DMS 273 (cell line): Measurements from ENCODE around the gene TRIM24.
"Not testable (repeated sequence)": the region's sequence is repeated elsewhere in the genome, so short reads cannot be mapped to it uniquely, and the experiment has no call there.

Experiments
- DNase-seq: peaks from one replicate; lab custom pipeline; 2025; ENCODE audit not compliant: unreplicated experiment; lab: John Stamatoyannopoulos, UW

TRIM24 gene

DNA sequence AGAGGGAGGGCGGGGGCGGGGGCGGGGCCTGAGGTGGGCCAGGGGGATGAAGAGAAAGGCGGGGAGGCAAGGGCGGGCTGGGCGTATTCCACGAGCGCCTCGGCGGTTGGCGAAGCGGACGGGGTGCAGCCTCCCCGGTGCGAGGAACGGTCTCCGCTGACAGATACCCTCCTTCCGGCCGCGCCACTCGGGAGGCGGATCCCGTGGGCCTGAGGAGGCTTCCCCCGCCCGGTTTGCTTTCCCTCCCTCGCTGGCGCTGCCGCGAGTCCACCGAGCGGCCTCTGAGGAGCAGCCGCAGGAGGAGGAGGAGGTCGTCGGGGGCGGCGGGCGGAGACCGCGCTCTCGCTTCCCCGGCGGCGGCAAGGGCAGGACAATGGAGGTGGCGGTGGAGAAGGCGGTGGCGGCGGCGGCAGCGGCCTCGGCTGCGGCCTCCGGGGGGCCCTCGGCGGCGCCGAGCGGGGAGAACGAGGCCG is at the start of gene TRIM24:
TRIM24 (plus strand) TSS at position 84 of the 473 bp plus-strand sequence; CDS start at position 374, 290 bp downstream.
- no peak for DNase-seq

DNA sequence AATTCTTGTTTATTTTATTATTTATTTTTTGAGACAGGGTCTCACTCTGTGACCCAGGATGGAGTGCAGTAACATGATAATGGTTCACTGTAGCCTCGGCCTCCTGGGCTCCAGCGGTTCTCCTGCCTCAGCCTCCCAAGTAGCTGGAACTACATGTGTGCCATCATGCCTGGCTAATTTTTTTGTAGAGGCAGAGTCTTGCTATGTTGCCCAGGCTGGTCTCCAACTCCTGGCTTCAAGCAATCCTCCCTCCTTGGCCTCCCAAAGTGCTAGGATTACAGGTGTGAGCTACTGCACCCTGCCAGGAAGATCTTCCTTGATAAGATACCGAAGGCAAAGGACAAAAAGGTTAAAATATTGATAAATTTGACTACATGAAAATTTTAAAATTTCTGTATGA is 48.0 kb upstream of the TRIM24 start:
- not testable (repeated sequence) for DNase-seq

DNA sequence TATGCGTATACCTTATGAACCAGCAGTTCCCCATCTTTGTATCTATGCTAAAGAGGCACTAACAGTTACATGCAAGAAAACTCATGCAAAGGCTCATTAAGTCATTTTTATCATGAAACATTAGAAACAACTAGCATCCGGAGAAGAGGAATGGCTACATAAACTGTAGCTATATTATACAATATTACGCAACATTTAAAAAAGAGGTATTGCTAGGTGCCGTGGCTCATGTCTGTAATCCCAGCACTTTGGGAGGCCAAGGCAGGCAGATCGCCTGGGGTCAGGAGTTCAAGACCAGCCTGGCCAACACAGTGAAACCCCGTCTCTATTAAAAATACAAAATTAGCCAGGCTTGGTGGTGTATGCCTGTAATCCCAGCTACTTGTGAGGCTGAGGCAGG is 47.1 kb upstream of the TRIM24 start:
- not testable (repeated sequence) for DNase-seq

DNA sequence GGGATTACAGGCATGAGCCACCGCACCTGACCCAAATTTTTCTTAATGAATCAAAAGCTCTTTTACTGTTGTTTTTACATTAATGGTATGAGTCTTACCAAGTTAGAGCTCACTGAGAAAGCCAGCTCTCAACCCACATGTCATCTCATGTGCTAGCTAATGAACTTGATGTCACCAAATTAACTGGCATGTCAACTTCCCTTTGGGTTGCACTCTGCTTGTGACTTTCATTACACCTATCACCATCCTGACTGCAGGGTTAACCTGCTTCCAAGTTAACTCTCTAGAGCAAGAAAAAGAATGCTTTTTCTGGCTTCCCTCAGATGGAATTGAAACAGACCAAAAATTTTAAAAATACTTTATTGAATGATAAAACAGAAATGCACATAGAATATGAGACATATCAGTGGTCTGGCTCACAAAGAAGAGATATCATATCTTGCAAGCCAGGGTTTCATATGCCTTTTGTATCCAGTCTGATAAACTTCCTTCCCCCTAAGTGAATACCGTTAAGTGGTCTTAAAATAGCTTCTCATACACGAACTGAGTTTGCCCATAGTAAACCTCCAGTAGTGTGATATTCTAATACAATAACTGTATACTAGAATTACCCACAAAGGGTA is 42.9 kb upstream of the TRIM24 start:
- no peak for DNase-seq

DNA sequence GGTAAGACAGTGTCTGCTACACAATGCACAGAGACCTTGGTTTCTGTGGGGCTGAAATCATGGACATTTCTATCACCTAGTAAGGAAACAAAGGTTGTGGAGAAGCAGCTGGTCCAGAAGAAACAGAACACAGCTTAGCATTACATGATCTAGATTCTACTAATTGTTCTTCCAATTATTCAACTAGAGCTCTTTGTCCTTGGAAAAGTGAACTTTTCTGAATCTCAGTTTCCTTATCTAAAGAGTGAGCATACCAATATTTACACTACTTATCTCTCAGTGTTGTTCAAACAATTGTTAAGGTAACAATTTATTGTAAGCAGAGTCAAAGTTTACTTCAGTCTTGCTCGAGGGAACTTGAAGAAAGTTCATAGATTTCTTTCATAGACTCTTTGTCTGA is 42.3 kb upstream of the TRIM24 start:
- no peak for DNase-seq

DNA sequence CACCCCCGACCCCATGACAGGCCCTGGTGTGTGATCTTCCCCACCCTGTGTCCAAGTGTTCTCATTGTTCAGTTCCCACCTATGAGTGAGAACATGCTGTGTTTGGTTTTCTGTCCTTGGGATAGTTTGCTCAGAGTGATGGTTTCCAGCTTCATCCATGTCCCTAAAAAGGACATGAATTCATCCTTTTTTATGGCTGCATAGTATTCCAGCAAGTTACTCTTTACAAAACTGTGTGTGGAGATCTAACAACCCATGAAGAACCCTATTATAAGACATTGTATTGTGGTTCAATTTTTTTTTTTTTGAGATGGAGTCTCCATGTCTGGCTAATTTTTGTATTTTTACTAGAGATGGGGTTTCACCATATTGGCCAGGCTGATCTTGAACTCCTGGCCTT is 41.7 kb upstream of the TRIM24 start:
- DNase-seq: not testable (repeated sequence)

DNA sequence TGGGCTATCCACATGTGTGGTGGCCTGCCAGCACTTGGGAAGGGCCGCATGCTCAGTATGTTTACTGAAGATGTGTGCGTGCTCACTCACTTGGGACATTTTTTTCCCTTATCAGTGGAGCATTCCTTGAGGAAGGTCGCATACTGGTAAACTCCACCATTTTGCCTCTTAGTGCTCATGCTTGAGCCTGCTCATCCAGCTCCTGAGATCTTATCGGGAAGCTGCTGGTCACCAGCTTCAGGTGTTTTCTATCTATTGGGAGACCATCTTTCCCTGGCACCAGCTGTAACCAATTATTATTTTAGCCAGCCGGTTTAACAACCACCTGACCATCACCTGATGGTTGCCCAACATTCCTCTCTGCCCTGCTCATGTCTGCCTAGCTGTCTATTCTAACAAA is 35.0 kb upstream of the TRIM24 start:
- no peak for DNase-seq

DNA sequence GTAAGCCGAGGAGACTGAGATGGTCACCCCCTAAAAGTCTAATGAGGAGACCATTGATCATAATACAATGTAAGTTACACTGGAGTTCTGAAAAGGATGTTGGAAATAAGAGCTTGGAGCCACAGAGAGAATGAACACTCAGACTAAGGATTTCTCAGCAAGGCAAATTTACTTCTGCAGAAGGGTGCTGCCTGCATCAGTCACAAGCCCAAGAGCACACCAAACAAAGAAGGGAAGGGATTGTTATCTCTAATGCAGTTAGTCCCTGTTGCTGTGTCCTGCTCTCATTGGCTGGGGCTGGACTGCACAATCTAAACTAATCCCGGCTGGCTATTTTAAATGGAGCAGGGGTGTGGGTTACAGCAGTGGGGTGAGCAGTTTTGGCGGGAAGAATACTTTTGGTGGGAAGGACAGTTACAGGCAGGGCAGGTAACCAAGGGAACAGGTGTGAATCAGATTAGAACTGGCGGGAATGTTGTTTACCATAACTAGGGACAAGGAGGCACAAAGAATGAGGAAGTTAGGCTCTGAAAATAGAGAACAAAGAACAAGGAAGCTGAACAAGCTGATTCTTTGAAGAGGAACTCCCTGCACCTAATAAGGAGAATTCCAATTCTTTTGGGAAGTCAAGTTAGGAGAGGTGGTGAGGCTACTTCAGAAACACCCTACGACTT is 30.3 kb upstream of the TRIM24 start:
- DNase-seq: no peak

DNA sequence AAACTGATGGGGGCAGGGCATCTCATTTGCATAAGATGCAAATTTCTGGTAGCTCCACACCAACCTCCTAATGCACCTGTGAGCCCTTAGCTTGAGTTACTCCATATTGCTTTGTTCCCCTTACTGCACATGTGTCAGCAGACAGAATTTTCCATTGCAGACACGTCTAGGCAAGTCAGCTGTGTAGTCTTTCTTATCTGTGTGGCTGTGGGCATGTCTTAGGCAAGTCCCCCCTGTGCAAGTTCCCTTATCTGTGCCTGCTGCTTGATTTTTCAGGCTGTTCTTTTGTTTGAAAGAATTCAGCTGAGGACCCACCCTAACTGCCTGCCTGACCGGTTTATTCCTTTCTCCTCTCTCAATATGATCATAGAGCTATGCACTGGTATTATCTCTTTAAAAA is 28.5 kb upstream of the TRIM24 start:
- no peak for DNase-seq

DNA sequence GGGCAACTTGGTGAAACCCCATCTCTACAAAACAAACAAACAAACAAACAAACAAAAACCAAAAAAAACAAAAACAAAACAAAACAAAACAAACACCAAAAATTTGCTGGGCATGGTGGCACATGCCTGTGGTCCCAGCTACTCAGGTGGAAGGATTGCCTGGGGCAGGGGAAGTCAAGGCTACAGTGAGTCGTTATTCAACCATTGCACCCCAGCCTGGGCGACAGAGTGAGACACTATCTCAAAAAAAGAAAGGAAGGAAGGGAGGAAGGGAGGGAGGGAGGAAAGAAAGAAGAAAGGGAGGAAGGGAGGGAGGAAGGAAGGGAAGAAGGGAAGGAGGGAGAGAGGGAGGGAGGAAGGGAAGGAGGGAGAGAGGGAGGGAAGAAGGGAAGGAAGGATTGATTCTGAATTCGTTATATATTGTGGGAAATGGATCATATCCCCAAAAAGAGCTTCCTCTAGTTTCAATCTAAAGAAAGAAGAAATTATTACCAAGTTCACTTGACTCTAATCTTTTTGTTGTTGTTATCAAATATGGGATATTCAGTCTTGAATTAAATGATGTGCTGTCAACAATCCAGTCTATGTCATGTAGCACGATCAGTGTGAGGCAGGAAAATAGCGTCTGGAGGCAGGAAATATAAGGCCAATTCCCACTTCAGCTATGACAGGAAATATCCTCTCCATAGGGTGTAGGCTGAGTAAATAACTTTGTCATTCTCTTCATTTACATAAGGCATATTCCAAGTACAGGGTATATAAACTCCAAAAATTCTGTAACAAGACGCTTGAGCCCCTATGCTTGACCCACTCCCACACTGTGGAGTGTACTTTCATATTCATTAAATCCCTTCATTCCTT is 26.2 kb upstream of the TRIM24 start:
- no peak for DNase-seq

DNA sequence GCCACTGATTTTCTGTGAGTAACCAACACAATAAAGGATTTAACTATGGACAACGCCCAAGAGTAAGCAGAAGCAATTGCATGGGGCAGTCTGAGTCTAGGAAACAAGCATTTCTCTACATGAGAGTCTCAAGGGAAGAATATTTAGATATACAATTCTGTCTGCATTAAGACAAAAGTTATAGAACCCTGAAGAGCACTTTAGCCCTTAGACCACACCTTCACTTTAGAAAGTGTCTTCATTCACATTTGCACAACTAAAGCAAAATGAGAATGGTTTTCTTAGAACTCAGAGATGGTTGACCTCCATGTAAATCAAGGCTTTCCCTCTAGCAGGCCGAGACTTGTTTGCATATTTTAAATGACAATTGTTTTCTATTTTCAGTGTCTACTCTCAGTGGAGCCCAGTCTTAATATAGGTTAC is 25.5 kb upstream of the TRIM24 start:
- DNase-seq: no peak

DNA sequence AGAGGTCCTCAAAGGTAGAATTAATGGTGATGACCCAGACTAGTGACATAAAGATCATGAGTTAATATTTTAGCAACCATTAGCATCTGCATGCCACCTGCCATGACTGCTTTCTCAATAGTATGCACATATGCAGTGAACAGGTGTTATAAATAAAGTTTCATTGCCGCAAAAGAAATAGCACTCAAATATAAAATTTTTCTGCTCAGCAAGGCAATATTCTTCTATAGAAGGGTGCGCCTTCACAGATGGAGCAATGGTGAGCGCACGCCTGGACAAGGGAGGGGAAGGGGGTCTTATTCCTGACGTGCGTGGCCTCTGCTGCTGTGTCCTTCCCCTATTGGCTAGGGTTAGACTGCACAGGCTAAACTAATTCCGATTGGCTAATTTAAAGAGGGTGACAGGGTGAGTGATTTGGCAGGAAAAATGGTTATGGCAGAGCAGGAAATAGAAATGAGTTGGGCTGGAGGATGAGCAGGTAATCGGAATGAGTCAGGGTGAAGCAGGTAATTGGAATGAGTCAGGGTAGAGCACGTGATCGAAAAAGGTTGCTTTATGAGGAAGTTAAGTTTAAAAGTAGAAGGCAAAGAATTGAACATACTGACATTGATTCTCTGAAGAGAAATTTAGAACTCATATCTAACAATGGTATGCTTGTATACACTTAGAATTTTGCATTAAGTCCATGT is 24.7 kb upstream of the TRIM24 start:
- no peak for DNase-seq

DNA sequence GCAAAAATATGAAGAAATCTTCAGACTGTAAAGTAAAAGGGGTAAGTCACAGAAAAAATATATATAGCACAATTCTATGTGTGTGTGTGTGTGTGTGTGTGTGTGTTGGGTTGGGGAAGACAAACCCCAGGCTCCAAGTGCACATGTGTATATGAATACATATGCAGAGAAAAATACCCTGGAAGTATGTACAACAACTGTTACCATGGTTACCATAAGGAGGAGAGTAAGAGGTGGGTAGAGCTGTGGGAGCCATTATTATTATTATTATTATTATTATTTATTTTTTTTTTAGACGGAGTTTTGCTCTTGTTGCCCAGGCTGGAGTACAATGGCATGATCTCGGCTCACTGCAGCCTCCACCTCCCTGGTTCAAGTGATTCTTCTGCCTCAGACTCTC is 23.7 kb upstream of the TRIM24 start:
- DNase-seq: no peak

DNA sequence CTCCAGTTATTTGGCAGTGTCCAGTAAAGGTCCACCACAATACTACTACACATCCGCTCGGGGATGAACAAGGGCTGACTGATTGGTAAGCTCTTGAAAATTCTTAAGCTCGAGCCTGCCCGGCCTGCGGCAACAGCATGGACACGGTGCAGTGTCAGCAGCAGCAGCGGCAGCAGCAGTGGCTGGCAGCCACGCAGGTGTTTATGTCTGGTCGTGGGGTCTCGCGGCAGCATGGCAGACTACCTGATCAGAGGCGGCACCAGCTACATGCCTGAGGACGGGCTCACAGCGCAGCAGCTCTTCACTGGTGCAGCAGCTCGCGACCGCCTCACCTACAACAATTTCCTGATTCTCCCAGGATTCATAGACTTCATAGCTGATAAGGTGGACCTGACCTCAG is 19.6 kb upstream of the TRIM24 start:
- no peak for DNase-seq

DNA sequence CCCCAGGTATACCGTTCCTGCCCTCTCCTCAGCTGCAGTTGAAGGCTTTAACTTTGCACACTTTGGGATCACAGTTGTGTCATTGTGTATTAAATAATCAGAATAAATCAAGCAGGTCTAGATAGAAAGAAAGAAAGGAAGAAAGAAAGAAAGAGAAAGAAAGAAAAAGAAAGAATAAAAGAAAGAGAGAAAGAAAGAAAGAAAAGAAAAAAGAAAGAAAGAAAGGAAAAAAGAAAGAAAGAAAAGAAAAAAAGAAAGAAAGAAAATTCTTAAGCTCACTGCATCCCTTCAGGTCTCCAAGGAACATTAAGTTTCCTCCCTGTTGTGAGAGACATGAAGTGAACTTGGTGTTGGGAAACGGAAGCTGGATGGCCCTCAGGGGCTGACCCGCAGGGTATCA is 17.2 kb upstream of the TRIM24 start:
- no peak for DNase-seq

DNA sequence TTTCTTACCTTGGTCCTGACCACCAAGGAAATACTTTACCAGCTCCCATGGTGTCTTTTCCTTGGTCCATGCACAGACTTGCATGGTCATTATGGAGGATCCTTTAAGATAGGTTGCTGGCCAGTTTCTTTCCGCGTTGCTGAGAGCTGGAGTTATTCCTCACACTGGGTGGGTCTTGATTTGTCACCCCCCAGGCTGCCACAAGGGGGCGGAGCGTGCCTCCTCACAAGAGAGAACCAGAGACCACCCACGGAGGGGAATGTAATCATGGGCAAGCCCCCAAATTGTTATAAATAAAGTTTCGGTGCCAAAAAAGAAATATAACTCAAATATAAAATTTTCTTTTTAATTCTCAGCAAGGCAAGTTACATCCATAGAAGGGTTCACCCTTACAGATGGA is 10.5 kb upstream of the TRIM24 start:
- peak; percentile 61 for DNase-seq

DNA sequence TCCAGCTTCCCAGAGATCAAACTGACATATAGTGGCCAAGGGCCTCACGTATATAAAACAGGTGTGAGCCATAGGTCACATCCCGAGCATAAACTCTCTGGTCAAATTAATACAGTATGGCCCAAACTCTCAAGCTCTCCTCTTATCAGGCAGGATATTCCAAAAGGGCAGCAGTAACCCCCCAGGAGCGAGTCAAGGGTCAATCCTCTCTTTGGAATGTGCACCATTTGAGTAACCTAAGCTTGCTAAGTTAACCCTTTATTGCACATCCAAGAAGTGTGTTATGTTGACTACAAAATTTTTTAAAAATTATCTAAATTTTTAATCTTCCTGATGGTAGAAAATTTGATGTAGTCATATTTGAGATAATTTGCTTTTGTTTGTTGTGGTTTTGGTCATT is 4.5 kb upstream of the TRIM24 start:
- no peak for DNase-seq

DNA sequence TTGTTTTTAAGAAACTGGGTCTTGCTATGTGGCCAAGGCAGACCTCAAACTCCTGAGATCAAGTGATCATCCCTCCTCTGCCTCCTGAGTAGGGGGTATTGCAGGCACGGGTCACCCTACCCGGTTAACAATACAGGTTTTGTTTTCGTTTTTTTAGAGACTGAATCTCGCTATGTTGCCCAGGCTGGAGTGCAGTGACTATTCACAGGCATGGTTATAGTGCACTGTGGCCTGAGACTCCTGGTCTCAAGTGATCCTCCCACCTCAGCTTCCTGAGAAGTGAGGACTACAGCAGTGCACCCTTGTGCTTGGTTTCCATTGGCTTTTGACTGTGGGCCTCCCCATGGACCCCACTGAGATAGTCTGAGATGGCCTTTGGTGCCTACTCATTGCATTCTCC is 3.8 kb upstream of the TRIM24 start:
- no peak for DNase-seq

DNA sequence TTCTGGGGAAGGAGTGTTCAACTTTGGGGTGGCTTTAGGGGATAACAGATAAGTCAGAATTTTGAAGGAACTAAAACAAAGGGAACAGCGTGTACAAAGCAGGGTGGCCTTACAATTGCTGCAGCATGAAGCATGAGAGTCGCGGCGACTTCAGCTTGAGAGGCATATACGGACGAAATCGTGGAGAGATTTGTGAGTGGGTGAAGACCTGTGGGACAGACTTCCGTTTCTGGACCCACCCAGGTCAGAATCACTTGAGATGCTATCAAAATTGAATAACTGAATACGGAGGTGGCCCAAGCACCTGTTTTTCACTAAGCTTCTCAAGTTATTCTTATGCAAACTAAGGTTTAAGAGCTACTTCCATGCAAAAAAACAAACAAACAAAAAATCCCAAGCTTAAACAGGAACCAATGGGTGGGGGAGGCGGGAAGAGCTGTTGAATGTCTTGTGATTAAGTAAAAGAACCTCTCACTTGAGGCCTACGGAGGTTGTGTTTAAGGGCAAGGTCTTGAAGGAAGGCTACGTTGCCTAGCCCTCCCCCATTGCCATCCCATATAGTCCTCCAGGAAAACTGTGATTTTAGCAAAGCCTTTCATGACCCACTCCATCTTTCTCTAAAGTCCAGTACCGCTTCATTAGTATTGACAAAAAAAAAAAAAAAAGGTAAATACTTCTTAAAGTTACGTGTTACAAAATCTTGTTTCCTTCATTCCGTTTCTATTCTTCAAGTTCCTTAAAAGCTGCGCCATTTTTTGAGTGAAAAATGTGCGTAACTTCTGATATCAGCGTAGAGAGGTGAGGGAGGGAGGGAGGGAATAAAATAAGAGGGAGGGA is 1.3 kb upstream of the TRIM24 start:
- no peak for DNase-seq

DNA sequence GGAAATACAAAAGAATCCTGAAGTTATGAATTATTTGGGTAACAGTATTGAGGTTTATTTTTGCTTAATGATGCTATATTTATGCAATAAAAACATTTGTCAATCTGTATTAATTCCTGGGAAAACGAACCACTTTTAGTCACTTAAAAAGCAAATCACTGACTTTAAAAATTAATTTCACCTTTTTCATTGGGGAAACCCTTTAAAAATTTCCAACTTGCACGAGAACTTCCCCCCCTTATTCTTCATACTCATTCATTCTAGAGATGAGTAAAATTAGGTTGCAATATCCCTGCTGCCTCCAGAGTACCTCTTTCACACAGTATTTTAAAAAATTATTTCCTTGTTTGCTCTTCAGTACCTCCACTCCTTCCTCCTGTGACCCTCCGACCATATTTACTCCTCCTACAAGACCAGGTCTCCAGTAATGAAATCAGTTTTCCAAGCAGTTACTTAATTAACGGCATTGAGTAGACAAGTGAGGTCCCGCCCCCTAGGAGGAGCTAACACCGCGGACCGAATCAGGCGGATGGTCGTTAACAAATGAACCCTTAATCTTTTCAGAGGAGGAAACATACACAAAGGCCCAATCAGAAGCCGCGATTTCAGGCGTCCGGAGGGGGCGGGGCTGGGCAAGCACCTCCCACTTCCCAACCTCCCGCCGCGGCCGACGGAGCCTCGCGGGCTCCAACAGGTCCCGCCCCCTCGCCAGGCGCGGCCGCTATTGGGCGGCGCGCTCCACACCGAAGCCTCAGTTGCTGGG is 465 bp upstream of the TRIM24 start:
- peak; percentile 99 for DNase-seq
